ENCODE results near the gene SAFB.

GRCh38 chr19:5622465-5623396 is at the start of gene SAFB, which contains the start of gene SAFB2:
- TF ChIP-seq POLR2AphosphoS5 (IDR thresholded peaks at IDR 0.05; ENCODE audit: low read depth, low read length) (peak; percentile 93), POLR2A (IDR thresholded peaks at IDR 0.05; ENCODE audit: low read depth, low read length) (peak; percentile 98)
